GM19397 (cell line): ENCODE data around the gene FAM120C.

Experiments
- ATAC-seq: cut with Tn5 transposase; IDR thresholded peaks from one replicate; pipeline ENCODE4 v1.9.1; 2021; ENCODE audit warnings: mild to moderate bottlenecking, moderate library complexity; ENCODE audit not compliant: unreplicated experiment

The FAM120C gene, protein sequence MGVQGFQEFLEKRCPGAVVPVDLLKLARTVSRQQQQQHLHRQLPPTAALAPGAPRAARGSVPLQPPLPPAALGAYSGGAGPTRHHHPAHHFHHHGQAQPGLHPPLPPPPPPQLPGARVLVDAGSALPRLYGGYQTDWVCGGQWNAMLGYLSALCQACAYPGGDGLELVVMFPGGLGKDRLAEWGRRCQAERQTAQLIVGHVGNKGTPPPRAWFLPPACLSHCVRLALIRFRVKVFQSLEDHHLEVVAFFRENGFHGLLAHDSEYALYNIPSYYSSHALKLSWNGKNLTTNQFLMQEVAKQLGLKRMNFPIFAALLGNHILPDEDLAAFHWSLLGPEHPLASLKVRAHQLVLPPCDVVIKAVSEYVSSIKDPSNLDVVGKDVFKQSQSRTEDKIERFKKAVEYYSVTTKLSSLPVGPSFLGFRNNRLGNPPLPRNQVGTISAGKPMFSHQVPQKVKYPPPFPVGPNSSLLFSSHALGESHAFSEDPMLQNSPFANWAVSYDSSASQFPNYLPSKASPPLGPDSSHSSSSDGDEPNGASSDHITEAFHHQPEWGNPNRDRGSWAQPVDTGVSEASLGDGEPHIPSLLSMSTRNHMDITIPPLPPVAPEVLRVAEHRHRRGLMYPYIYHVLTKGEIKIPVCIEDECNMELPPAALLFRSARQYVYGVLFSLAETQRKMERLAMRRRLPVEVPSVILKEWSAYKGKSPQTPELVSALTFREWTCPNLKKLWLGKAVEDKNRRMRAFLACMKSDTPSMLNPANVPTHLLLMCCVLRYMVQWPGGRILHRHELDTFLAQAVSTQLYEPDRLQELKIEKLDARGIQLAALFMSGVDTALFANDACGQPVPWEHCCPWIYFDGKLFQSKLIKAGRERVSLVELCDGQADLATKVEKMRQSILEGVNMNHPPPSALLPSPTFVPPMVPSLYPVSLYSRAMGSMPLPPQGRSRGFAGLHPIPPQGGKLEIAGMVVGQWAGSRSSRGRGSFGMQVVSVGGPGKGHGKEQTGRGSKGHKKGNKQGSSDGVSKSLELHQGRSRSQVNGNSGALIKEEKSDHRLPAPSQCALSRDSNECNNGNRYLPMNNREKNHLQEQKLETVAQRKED

DNA sequence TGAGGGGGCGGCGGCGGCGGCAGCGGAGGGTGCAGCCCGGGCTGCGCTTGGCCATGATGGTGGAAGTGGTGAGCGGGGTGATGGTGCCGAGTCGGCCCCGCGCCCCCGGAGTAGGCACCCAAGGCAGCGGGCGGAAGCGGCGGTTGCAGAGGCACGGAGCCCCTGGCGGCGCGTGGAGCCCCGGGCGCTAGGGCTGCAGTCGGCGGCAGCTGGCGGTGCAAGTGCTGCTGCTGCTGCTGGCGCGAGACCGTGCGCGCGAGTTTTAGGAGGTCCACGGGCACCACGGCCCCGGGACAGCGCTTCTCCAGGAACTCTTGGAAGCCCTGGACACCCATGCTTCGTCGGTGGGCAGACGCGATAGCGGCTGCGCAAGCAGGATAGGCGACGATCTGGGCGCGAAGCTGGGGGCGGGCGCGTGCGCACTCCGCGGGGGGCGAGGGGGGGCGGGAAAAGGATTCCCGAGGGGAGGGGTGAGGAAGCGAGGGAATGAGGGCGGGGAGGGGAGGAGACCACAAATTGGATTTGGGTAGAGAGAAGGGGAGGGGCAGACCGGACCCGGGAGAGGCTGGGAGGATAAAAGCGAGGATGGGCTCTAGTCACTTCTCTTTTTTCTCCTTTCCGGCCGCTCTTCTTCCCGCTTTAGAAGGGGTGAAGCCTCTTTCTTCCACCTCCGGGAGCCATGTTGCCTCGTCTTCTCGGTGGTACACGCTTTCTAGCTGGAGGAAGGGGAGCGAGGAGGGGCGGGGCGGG, at the start of gene FAM120C:
TSS of gene FAM120C (minus strand) at position 391 of the 750 bp plus-strand sequence. CDS start at position 335, 56 bp downstream.
- ATAC-seq: peak; percentile 50

DNA sequence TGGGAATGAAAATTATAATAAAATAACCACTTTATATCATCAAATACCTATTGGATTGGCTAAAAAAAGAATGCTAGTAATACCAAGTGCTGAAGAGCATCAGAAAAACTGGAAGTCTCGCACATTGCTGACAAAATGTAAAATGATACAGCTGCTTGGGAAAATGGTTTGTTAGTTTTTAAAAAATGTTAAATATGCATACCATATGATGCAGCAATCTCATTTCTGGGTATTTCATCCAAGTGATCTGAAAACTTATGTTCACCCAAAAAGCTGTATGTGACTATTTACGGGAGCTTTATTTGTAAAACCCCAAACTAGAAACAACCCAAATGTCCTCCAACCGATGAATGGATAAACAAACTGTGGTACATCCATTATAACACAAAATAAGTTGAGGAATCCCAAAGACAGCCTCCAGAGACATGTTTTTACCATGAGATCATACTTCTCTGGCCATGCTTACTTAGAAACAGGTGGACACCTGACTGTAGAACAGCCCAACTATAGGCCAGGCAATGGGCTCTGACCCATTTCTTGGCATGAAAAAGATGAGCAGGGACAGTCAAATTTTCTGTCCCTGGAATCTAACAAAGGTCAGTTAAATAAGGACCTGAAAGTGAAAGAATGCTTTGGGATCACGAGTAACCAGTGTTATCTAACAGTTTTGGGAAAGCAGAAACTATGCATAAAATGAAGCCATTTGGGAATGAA, 47.5 kb upstream of the FAM120C start:
- no peak for ATAC-seq

DNA sequence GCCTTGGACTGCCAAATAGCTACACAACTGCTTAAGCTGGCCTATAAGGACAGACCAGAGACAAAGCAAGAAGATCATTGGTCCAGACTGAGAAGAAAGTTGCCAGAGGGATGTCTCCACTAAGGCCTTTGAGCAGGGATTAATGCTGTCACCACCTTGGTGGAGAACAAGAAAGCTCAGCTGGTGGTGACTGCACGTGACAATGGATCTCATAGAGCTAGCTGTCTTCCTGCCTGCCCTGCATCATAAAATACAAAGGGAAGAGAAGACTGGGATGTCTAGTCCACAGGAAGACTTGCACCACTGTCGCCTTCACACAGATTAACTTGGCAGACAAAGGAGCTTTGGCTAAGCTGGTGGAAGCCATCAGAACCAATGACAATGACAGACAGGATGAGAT, 40.5 kb upstream of the FAM120C start:
- ATAC-seq: no peak

DNA sequence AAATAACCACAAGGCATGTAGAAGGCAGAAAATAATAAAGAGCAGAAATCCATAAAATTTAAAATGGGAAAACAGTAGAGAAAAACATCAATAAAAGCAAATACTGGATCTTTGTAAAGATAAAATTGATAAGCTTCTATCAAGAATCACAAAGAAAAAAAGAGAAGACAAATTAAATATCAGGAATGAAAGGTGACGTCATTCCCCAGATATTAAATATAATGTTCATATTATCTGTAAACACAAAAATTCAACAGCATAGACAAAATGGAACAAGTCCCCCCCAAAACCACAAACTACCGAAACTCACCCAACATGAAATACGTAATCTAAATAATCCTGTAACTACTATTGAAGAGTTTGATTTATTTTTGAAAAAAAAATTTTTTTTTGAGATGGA, 30.5 kb upstream of the FAM120C start:
- ATAC-seq: no peak

DNA sequence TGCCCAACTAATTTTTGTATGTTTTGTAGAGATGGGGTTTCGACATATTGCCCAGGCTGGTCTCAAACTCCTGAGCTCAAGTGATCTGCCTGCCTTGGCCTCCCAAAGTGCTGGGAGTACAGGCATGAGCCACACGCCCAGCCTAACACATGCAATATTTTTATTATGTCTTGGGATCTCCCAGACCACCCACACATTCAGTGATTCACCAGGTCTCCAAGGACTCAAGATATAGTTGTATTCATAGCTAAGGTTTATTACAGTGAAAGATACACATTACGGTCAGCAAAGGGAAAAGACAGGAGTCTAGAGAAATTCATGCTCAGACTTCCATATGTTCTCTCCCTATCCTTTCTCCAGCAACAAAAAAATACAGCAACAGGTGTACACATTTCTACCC, 25.5 kb upstream of the FAM120C start:
- ATAC-seq: no peak

DNA sequence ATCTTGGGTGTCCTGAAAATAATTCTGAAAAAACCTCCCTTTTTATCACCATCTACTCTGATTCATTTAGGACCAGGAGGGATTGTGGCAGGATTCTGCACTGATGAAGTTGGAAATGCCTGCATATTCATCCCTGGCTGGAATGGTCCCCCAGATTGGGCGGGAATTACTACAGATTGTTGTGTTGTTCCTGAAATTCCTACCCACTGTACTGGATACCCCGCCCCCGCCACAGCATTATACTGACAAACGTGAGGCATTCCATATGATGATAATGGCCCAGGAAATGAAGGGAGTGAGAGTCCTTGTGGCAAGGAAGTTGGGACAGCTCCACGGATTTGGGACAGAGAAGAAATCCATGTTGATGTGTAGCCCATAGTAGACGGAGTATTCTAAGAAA, 15.2 kb upstream of the FAM120C start:
- ATAC-seq: no peak

DNA sequence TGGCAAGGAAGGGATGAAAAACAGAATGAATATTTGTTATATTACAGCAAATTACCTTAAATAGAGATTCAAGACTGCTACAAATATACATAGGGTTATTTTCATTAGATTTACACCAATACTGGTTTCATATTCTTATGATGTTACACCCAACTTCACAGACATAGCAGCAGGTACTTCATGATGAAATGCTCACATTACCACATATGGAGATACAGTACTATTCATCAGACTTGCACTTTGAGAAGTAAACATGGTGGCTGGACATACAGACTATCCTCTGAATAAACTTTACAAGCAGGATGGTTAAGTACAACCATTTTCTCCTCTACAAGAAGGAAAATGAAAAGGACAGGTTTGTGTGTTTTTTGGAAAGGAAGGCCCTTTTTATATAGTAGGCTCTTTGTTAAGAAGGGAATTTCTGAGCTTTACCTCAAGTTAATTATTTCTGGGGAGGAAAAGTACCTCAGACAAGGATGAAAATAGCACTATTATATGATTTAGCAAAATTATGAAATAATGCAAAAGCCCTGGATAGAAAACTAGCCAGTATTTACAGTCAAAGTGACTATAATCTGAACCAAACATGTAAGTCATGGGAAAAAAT, 12.0 kb upstream of the FAM120C start:
- ATAC-seq: no peak

DNA sequence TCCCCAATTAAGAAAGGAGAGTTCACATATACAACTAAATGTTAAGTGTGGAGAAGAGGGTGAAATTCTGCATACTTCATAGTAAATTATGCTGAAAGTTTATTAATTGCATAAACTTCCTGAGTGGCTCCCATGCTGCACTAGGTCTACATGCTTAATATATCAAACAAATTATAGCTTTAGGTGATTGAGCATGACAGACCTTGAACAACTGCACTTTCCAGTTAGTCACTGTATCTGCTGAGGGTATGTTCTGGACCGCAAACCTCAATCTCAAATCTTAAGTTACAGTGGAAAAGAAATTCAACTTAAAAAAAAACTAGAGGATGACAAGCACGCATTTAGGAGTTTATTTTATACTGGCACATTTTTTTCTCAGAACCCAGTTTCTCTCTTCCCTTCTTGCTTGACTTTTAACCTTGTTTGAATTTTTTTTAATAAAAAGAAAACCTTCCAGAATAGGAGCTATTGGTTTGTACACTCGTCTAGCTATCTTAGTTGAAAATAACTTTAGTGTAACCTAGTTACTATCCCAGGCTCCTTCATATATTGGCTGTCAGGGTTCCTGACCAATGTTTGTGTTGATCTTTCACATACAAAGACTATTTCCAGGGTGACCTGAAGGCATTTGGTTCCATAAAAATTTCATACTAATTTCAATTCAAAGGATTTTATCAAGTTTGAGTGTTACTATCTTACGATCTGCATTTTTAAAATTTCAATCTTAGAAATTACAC, 10.2 kb upstream of the FAM120C start:
- ATAC-seq: no peak

DNA sequence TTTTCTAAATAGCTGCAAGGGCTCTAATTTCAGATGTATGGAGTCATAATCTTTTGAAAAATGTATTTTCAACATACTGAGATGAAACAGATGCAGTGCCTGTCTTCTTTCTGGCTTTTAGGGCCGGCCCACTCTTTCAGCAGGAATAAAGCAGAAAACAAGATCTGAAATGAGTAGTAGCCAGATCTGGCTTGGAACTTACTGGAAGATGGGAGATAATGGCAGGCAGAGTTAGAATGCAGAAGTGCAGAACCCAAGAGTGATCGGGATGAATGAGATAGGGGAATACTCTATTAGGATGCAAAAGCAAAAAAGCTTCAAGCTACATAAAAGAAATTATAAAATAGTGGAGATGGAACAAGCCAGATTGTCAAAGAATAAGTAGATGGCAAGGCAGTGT, 1.4 kb upstream of the FAM120C start:
- ATAC-seq: no peak

DNA sequence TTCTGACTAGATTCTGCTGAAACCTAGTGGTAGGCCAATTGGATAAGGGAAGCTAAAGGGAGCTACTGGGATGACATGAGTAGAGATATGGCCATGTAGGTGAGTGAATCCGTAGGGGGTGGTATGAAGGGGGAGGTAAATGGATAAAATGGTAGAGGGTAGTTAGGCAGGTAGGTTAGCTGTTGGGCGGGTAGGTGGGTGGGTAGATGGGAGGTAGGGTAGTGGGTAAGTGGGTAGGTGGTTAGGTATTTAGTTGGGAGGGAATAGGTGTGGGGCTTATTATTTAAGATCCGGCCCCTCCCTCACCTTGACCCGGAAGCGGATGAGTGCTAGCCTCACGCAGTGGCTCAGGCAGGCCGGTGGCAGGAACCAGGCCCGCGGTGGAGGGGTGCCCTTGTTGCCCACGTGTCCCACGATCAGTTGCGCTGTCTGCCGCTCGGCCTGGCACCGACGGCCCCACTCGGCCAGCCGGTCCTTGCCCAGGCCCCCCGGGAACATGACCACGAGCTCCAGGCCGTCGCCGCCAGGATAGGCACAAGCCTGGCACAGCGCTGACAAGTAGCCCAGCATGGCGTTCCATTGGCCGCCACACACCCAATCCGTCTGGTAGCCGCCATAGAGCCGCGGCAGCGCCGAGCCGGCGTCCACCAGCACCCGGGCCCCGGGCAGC, 725 bp downstream of the FAM120C start:
- ATAC-seq: peak; percentile 68

DNA sequence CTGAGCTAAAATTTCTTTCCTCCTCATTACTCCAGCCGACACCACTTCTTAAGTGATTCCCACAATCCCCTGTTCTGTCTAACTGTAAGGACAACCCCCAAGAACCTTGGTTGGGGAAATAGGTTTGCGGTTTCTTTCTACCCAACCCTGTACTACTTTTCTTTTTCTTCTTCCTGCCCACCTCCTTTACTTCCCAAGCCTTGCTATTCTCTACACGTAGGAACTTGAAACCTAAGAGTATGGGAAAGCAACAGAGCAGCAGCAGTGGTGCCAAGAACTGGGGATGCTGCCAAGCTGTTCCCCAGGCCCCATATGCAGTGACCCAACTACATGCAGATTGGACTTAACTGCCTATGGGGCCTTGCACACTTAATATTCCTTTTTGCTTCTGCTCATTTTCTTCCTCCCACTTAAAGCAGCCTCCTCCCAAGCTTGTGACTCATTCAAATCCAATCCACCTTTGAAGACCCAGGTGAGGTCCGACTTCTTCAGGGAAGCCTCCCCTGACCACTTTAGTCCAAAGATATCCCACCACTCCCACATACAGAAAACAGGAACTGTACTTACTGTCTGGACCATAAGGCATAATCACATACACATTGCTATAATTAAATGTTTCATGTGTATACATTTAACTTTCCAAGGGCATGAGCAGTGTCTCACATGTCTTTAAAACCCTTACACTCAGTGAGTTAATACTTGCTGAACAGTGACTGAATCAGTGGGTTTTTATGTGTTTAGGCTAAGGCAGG, 1.7 kb downstream of the FAM120C start:
- no peak for ATAC-seq

DNA sequence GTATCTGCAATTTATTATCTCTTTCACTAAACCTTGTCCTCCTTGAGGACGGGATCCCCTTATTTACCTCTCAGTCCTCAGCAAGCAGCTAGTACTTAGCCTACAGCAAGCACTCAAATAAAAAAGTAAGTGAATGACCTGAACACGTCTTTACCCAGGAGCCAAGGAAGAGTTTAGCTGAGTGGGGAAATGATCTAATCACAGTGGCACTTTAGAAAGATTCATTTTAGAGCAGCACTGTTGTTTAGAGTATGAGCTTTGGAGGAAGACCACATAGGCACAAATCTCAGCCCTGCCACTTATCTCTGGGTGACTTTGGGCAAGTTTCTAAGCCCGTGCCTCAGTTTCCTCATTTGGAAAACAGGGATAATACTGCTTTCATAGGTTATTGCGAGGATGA, 2.7 kb downstream of the FAM120C start:
- no peak for ATAC-seq

DNA sequence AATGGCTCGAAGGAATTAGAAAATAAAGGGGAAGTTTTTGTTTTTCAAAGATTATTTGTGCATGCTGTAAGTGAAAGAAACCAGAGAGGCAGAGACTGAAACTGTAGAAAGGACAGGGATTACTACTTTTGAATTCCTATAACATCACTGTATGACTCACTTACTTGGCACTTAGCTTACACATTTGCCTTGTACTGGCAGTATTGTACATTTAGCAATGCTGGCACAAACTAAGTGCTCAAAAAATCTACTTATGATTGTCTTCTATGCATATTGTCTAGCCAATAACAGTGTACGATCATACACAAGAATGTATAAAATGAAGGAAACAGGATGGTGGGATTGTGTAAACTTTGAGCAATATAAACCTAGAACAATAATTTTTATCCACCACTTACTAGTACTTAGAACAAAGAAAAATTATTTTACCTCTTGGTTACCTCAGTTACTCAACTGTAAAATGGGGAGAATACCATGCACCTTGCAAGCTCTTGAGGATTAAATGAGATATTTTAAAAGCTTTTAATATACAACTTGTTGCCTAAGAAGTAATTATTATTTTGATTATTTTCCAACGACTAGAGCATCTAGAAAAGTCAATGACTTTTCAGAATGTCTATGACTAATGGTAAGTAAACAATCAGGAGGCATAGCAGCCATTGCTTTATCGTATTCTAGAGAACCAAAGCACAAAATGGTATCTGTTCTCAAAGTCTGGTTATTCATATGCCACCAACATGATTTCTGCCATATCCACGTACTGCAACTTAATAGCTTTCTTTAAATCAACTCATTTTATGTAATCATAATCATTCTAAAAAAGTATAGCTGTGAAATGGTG, 4.7 kb downstream of the FAM120C start:
- no peak for ATAC-seq

DNA sequence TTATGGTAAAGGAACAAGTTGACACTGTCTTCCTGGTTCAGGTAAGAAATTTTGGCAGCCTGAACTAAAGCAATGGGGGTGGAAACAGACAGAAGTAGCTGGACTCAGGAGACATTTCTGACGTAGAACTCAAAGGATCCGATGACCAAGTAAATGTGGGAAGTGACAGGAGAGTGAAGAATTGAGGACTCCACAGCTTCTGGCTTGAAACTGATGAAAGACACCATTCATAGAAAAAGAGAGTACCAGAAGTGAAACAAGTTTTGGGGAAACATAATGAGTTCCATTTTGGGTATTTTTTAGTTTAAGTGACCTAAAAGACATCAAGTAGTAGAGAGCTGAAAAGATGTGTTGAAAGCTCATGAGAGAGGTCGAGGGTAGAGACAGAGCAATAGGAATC, 5.7 kb downstream of the FAM120C start:
- no peak for ATAC-seq

DNA sequence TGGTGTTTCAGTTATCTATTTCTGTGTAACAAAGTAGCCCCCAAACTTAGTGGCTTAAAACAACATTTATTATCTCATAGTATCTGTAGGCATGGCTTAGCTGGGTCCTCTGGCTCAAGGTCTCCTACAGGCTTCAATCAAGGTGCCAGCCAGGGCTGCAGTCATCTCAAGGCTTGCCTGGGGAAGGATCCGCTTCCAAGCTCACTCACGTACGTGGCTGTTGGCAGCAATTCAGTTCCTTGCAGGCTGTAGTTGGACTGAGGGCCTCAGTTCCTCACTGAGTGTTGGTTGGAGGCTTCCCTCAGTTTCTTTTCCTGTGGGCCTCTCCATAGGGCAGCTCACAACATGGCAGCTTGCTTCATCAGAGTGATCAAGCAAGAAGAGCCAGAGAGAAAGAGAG, 9.3 kb downstream of the FAM120C start:
- no peak for ATAC-seq

DNA sequence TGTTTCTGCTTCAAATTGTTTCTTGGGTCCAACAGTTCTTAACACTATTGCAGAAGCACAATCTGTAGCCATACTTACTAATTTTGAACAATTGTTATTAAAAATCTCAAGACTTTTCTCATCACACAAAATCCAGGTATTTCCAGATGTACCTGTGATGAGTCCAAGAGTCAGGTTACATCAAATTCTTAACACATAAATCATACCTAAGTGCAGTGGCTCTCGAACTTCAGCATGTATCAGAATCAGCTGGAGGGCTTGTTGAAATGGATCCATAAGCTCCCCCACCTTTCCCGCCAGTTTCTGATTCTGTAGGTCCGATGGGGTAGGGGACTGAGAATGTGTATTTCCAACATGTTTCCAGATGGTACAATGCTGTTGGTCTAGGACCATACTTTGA, 10.6 kb downstream of the FAM120C start:
- ATAC-seq: no peak
